IMR-90 (cell line): ENCODE results near the gene FAM89B. TPM values are rescaled to one million over a fixed set of nuclear protein-coding genes. Genes with fewer than 3 reads are reported as not detected.

Experiments used
- ATAC-seq: fragments of 200-7000 bp; cut with Tn5 transposase; 2 replicates; pipeline ENCODE4 v1.9.1; 2020; ENCODE audit warnings: low read depth, mild to moderate bottlenecking, moderate library complexity
- BruUV-seq: library from RNA; stranded (reverse); fragments of 400-500 nt; replicated peaks from 2 replicates; lab custom pipeline; 2021; lab: Mats Ljungman, UMichigan
- CTCF ChIA-PET: fragments of 300-600 bp; formaldehyde crosslinking; extraction: SDS; loops from one replicate; lab custom pipeline; 2021; ENCODE audit warnings: antibody characterized with exemption; lab: Yijun Ruan, JAX
- POLR2A ChIA-PET: fragments of 300-600 bp; sonication (Branson Sonifier 250); formaldehyde crosslinking; loops from one replicate; lab custom pipeline; 2022; ENCODE audit warnings: antibody characterized with exemption; ENCODE audit not compliant: unreplicated experiment; lab: Charles Lee
- DNase-seq: peaks from one replicate; pipeline ENCODE4 v3.0.0; 2013
- H2AFZ ChIP-seq: replicated peaks from 2 replicates; pipeline ENCODE3; 2013; ENCODE audit warnings: low read length, mild to moderate bottlenecking; ENCODE audit not compliant: poor library complexity
- H2AK5ac ChIP-seq: 2 replicates; pipeline ENCODE4 v1.6.1; 2013; ENCODE audit warnings: low read depth, low read length, inconsistent platforms
- H2AK9ac ChIP-seq: replicated peaks from 2 replicates; pipeline ENCODE3; 2013; ENCODE audit warnings: mild to moderate bottlenecking, low read depth, low read length, moderate library complexity; ENCODE audit not compliant: poor library complexity
- H2BK120ac ChIP-seq: 2 replicates; pipeline ENCODE4 v1.6.1; 2013; ENCODE audit warnings: low read depth, low read length, inconsistent platforms
- H2BK15ac ChIP-seq: 3 replicates; pipeline ENCODE4 v1.6.1; 2013; ENCODE audit warnings: low read depth, low read length, inconsistent platforms
- H2BK20ac ChIP-seq: 2 replicates; pipeline ENCODE4 v1.6.1; 2013; ENCODE audit warnings: low read depth, mild to moderate bottlenecking, inconsistent platforms, low read length, moderate library complexity
- H2BK5ac ChIP-seq: 2 replicates; pipeline ENCODE4 v1.6.1; 2013; ENCODE audit warnings: mild to moderate bottlenecking, low read depth, low read length, inconsistent platforms; ENCODE audit not compliant: poor library complexity, severe bottlenecking
- H3K14ac ChIP-seq: replicated peaks from 2 replicates; pipeline ENCODE4 v1.6.1; 2013; ENCODE audit warnings: low read depth, low read length, inconsistent platforms
- H3K18ac ChIP-seq: 2 replicates; pipeline ENCODE4 v1.6.1; 2013; ENCODE audit warnings: low read depth, low read length, control low read depth
- H3K23ac ChIP-seq: 2 replicates; pipeline ENCODE4 v1.6.1; 2013; ENCODE audit warnings: low read depth, low read length, inconsistent platforms
- H3K27ac ChIP-seq: 2 replicates; pipeline ENCODE4 v1.5.1; 2013; ENCODE audit warnings: mild to moderate bottlenecking, control low read depth, low read length; ENCODE audit not compliant: insufficient read depth
- H3K27me3 ChIP-seq: 2 replicates; pipeline ENCODE4 v1.6.1; 2013; ENCODE audit warnings: low read length; ENCODE audit not compliant: control insufficient read depth, insufficient read depth
- H3K36me3 ChIP-seq: 2 replicates; pipeline ENCODE4 v1.6.1; 2013; ENCODE audit warnings: low read length, mixed read lengths; ENCODE audit not compliant: control insufficient read depth, insufficient read depth
- H3K4ac ChIP-seq: 2 replicates; pipeline ENCODE4 v1.6.1; 2013; ENCODE audit warnings: low read depth, low read length, inconsistent platforms
- H3K4me1 ChIP-seq: 2 replicates; pipeline ENCODE4 v1.6.1; 2013; ENCODE audit warnings: low read length, mixed read lengths; ENCODE audit not compliant: control insufficient read depth, insufficient read depth
- H3K4me2 ChIP-seq: 2 replicates; pipeline ENCODE4 v1.6.1; 2013; ENCODE audit warnings: low read depth, mild to moderate bottlenecking, control low read depth, low read length, moderate library complexity
- H3K4me3 ChIP-seq: 2 replicates; pipeline ENCODE4 v1.5.1; 2013; ENCODE audit warnings: low read depth, mild to moderate bottlenecking, control low read depth, low read length, moderate library complexity; ENCODE audit not compliant: insufficient read depth
- H3K56ac ChIP-seq: 2 replicates; pipeline ENCODE4 v1.6.1; 2013; ENCODE audit warnings: low read length, inconsistent platforms; ENCODE audit not compliant: insufficient read depth; ENCODE audit errors: extremely low read depth
- H3K79me1 ChIP-seq, 2 experiments: 2 replicates each; pipeline ENCODE4 v1.6.1; 2013; ENCODE audit warnings: low read length in 2 of 2, inconsistent platforms in 1 of 2, low read depth in 1 of 2
- H3K9ac ChIP-seq: 2 replicates; pipeline ENCODE4 v1.6.1; 2013; ENCODE audit warnings: low read depth, low read length, control low read depth
- H3K9me1 ChIP-seq: 2 replicates; pipeline ENCODE4 v1.6.1; 2013; ENCODE audit warnings: low read length, inconsistent platforms; ENCODE audit not compliant: insufficient read depth
- H3K9me3 ChIP-seq: 2 replicates; pipeline ENCODE4 v1.6.1; 2013; ENCODE audit warnings: low read length; ENCODE audit not compliant: control insufficient read depth, insufficient read depth
- H4K20me1 ChIP-seq: 2 replicates; pipeline ENCODE4 v1.6.1; 2013; ENCODE audit warnings: low read length, inconsistent platforms; ENCODE audit not compliant: insufficient read depth
- H4K5ac ChIP-seq: 2 replicates; pipeline ENCODE4 v1.6.1; 2013; ENCODE audit warnings: mild to moderate bottlenecking, low read depth, low read length, control low read depth
- H4K8ac ChIP-seq, 2 experiments: 2 replicates each; pipeline ENCODE4 v1.6.1; 2013; ENCODE audit warnings: low read depth in 2 of 2, low read length in 2 of 2, control low read depth in 1 of 2, inconsistent platforms in 1 of 2
- H4K91ac ChIP-seq: 2 replicates; pipeline ENCODE4 v1.6.1; 2013; ENCODE audit warnings: low read depth, low read length, inconsistent platforms; ENCODE audit not compliant: insufficient read depth
- MAFK ChIP-seq: IDR thresholded peaks from 2 replicates; pipeline ENCODE4 v1.6.1; 2012; ENCODE audit warnings: low read depth, low read length, improper control_type of control experiment
- MXI1 ChIP-seq: IDR thresholded peaks from 2 replicates; pipeline ENCODE4 v1.6.1; 2012; ENCODE audit warnings: low read depth, mild to moderate bottlenecking, low read length, moderate library complexity, borderline replicate concordance
- NFE2L2 ChIP-seq: fragments of 150-350 bp; IDR thresholded peaks from 2 replicates; pipeline ENCODE4 v1.6.1; 2016; ENCODE audit warnings: low read depth, mild to moderate bottlenecking, low read length
- POLR2A ChIP-seq: IDR thresholded peaks from 2 replicates; pipeline ENCODE4 v1.6.1; 2012; ENCODE audit warnings: mild to moderate bottlenecking, low read depth, low read length
- RCOR1 ChIP-seq: IDR thresholded peaks from 2 replicates; pipeline ENCODE4 v1.6.1; 2012; ENCODE audit warnings: mild to moderate bottlenecking, low read length, improper control_type of control experiment; ENCODE audit not compliant: insufficient replicate concordance
- RFX5 ChIP-seq: IDR thresholded peaks from 2 replicates; pipeline ENCODE4 v1.8.0; 2012; ENCODE audit warnings: low read depth, mild to moderate bottlenecking, low read length, moderate library complexity
- WGBS, 2 experiments: methylation state at CpG; one replicate each; pipeline versions ENCODE4 v1.1.5 to v1.1.7; 2013; ENCODE audit warnings: missing lambda C conversion rate in 2 of 2; ENCODE audit not compliant: insufficient read length in 1 of 2; ENCODE audit errors: extremely low coverage in 2 of 2; 5-methylcytosine and 5-hydroxymethylcytosine counted together
- dilution Hi-C: fragments of 300-500 bp; cut with HindIII; formaldehyde crosslinking; loops from one replicate; pipeline ENCODE4 v1.14.3; 2018; ENCODE audit warnings: low sequenced_read_pairs; ENCODE audit not compliant: unreplicated experiment
- in situ Hi-C: fragments of 300-500 bp; cut with MboI; formaldehyde crosslinking; loops from 3 replicates; pipeline ENCODE4 v1.14.3; 2019; ENCODE audit warnings: low sequenced_read_pairs, inconsistent platforms, mixed read lengths
- intact Hi-C: fragments of 100-400 bp; cut with micrococcal nuclease; formaldehyde crosslinking; loops from 2 replicates; pipeline ENCODE4 v1.10.0; 2022
- polyA plus RNA-seq, 3 experiments: library from polyadenylated mRNA; depleted of rRNA; stranded (reverse); fragments of >200 nt; gene quantifications; 2 replicates each; pipeline ENCODE4 v1.2.3, GENCODE V29; 2012; ENCODE audit warnings: low replicate concordance in 1 of 3
- total RNA-seq: library from RNA; depleted of rRNA; stranded (reverse); fragments of >200 nt; gene quantifications from 2 replicates; pipeline ENCODE4 v1.2.3, GENCODE V29; 2012
- TF ChIP-seq, protein P1 (sequence below): fragments of 150-350 bp; IDR thresholded peaks from 2 replicates; pipeline ENCODE4 v1.6.1; 2017; ENCODE audit warnings: mild to moderate bottlenecking, antibody characterized with exemption, low read length, low read depth

The FAM89B gene
- total and polyA plus RNA-seq, 2 of the 4 experiments (the other 2 are of a cell fraction): 12.0 to 65.5 TPM

DNA sequence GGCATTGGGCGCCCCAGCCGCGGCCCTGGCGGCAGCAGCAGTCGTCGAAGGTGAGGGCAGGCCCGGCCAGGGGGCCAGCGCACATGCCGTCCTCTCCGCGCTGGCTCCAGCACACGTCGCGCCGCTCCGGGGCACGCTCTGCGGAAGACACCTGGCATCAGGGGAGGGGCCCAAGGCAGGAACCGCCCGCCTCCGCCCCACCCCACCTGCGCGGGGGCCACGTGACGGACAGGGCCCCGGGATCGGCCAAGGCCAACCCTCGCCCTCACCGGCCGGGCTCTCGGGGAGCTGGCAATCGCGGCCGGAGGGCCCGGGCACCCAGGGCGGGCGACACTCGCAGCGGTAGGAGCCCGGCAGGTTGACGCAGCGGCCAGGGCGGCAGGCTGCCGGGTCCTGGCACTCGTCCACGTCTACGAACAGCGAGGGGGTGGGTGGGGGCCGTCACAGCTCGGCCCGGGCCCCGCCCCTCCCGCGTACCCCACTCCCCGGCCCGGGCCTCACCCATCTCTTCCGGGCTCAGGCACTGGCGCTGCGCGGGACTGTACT is 32.5 kb upstream of the FAM89B start:
- DNase-seq (no peak), ATAC-seq (no peak)
- no peak overlapping the region for H3K9ac ChIP-seq
- no peak overlapping the region for H3K56ac ChIP-seq
- peaks cover 5% of the 10 kb centered on the region; the same call in 1 of the 2 replicates for H3K4me1 ChIP-seq
- no peak overlapping the region for H4K5ac ChIP-seq
- no peak overlapping the region for H2BK15ac ChIP-seq
- no peaks in the 10 kb centered on the region for H3K9me3 ChIP-seq
- H3K23ac ChIP-seq: no peak overlapping the region
- 0 out of 2 replicates have a peak overlapping the region, but pooled peaks have one; percentile 16 for H2AK5ac ChIP-seq
- TF ChIP-seq RFX5 (no peak), MAFK (no peak), NFE2L2 (no peak), MXI1 (no peak), RCOR1 (no peak), POLR2A (no peak)
- TF ChIP-seq, protein P1, sequence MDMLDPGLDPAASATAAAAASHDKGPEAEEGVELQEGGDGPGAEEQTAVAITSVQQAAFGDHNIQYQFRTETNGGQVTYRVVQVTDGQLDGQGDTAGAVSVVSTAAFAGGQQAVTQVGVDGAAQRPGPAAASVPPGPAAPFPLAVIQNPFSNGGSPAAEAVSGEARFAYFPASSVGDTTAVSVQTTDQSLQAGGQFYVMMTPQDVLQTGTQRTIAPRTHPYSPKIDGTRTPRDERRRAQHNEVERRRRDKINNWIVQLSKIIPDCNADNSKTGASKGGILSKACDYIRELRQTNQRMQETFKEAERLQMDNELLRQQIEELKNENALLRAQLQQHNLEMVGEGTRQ: no peak
- 0 out of 2 replicates have a peak overlapping the region, but pooled peaks have one; percentile 52 for H3K4ac ChIP-seq
- 28% methylated on average over 15 of the region's 60 CpGs; no CpG with 5 or more reads in 1 of the 2 experiments for WGBS, 2 experiments
- H3K14ac ChIP-seq: no peak overlapping the region
- H2BK20ac ChIP-seq: no peak overlapping the region
- ChIA-PET CTCF (interaction anchor here (0.9 to 2.8 kb wide), 5 partner anchors 15 to 54 kb away, joined by 3 to 15 read pairs (median 9); partner anchors contain the start of genes FAM89B, SCYL1 and ZNRD2), POLR2A (no interaction called here)
- no peak overlapping the region; the same call in 1 of the 2 replicates for H4K91ac ChIP-seq
- H3K79me1 ChIP-seq: peaks cover 0 to 14% of the 10 kb centered on the region in 2 experiments; a peak in 3 of 4 replicates
- H2AK9ac ChIP-seq: peak overlapping the region; percentile 96
- no TSS peak for BruUV-seq
- H2BK5ac ChIP-seq: peak overlapping the region; percentile 45
- H2BK120ac ChIP-seq: no peak overlapping the region
- H3K9me1 ChIP-seq: no peaks in the 10 kb centered on the region; the same call in 1 of the 2 replicates
- H3K27me3 ChIP-seq: no peaks in the 10 kb centered on the region
- no peak overlapping the region; the same call in 1 of the 2 replicates for H3K27ac ChIP-seq
- peak overlapping the region; percentile 59; the same call in 1 of the 2 replicates for H3K4me3 ChIP-seq
- H3K36me3 ChIP-seq: peaks cover 44% of the 10 kb centered on the region
- no peak overlapping the region for H3K18ac ChIP-seq
- dilution Hi-C loops (no loop called here), intact Hi-C loops (loop anchor here (1.0 kb wide), 1 partner anchor 17 kb away; no protein-coding TSS in a partner anchor), in situ Hi-C loops (no loop called here)
- no peak overlapping the region for H4K8ac ChIP-seq
- H4K20me1 ChIP-seq: peaks cover 15% of the 10 kb centered on the region
- H3K4me2 ChIP-seq: peak overlapping the region; percentile 93; the same call in 1 of the 2 replicates
- H2AFZ ChIP-seq: peak overlapping the region; percentile 100
